Measurements from ENCODE around the gene DHRS1. TPM values are rescaled to one million over a fixed set of nuclear protein-coding genes. Genes with fewer than 3 reads are reported as not detected.

DHRS1 gene
- total RNA-seq, 1 donor from 2014 or later, result 26.5 TPM

DNA sequence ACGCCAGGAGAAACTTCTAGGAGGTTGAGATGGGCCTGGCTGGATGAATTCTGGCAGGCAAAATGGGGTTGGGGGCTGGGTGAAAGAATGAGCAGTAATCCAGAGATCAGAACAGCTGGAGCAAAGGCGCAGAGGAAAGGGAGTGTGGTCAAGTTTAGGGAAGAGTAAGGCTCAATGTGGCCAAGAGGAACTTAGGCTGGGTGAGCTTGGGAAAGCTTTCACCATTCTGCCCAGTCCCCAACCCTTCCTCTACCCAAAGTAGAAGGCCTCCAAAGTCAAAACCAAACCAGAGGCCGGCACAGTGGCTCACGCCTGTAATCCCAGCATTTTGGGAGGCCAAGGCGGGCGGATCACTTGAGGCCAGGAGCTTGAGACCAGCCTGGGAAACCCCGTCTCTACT is 17.9 kb downstream of the DHRS1 start:
- Histone ChIP-seq H2AFZ (ENCODE audit: low read depth, low read length) (no peak overlapping the region), H3K27me3 (ENCODE audit: insufficient read depth, low read length) (no peaks in the 10 kb centered on the region), H3K36me3 (ENCODE audit: insufficient read depth, low read length) (no peaks in the 10 kb centered on the region), H3K27ac (ENCODE audit: low read depth, low read length) (no peak overlapping the region), H3K4me3 (ENCODE audit: insufficient read depth, low read depth, low read length) (no peak overlapping the region), H4K20me1 (ENCODE audit: insufficient read depth, low read length) (peaks cover 18% of the 10 kb centered on the region), H3K9me3 (ENCODE audit: insufficient read depth, low read depth, low read length) (no peaks in the 10 kb centered on the region), H3K4me1 (ENCODE audit: insufficient read depth, low read length) (no peaks in the 10 kb centered on the region), H3K79me2 (ENCODE audit: insufficient read depth, low read length) (no peaks in the 10 kb centered on the region), H3K4me2 (ENCODE audit: low read length) (no peak overlapping the region), H3K9ac (ENCODE audit: low read length) (no peak overlapping the region)
- no peak overlapping the region for H3K27ac Mint-ChIP-seq (ENCODE audit: unreplicated experiment)
- H3K9me3 Mint-ChIP-seq (ENCODE audit: unreplicated experiment), result no peaks in the 10 kb centered on the region
- DNase-seq (ENCODE audit: low read depth) (no peak), FAIRE-seq (no peak)
- no peak overlapping the region for H3K4me3 Mint-ChIP-seq (ENCODE audit: unreplicated experiment)
- peaks cover 20% of the 10 kb centered on the region for H3K36me3 Mint-ChIP-seq (ENCODE audit: low read depth, unreplicated experiment)
- no peaks in the 10 kb centered on the region for H3K27me3 Mint-ChIP-seq (ENCODE audit: low read depth, unreplicated experiment)
- H3K4me1 Mint-ChIP-seq (ENCODE audit: low read depth, unreplicated experiment), result peaks cover 12% of the 10 kb centered on the region
- TF ChIP-seq CTCF (IDR thresholded peaks at IDR 0.05; ENCODE audit: insufficient read depth, low read depth, low read length), result no peak
- TF ChIP-seq EZH2 (IDR thresholded peaks at IDR 0.05; ENCODE audit: insufficient read depth, low read length), result no peak

GRCh38 chr14:24280797-24281460 is 18.7 kb downstream of the DHRS1 start:
- FAIRE-seq (no peak), DNase-seq (ENCODE audit: low read depth) (no peak)
- Histone ChIP-seq H3K79me2 (ENCODE audit: insufficient read depth, low read length) (no peaks in the 10 kb centered on the region), H3K4me2 (ENCODE audit: low read length) (no peak overlapping the region), H2AFZ (ENCODE audit: low read depth, low read length) (no peak overlapping the region), H3K9ac (ENCODE audit: low read length) (no peak overlapping the region), H3K27ac (ENCODE audit: low read depth, low read length) (no peak overlapping the region), H3K9me3 (ENCODE audit: insufficient read depth, low read depth, low read length) (no peaks in the 10 kb centered on the region), H3K4me1 (ENCODE audit: insufficient read depth, low read length) (no peaks in the 10 kb centered on the region), H3K27me3 (ENCODE audit: insufficient read depth, low read length) (no peaks in the 10 kb centered on the region), H3K36me3 (ENCODE audit: insufficient read depth, low read length) (no peaks in the 10 kb centered on the region), H4K20me1 (ENCODE audit: insufficient read depth, low read length) (peaks cover 18% of the 10 kb centered on the region), H3K4me3 (ENCODE audit: insufficient read depth, low read depth, low read length) (no peak overlapping the region)
- Mint-ChIP-seq H3K27ac (ENCODE audit: unreplicated experiment) (peak overlapping the region; percentile 84), H3K4me3 (ENCODE audit: unreplicated experiment) (peak overlapping the region; percentile 16), H3K4me1 (ENCODE audit: low read depth, unreplicated experiment) (peaks cover 12% of the 10 kb centered on the region), H3K36me3 (ENCODE audit: low read depth, unreplicated experiment) (peaks cover 20% of the 10 kb centered on the region), H3K9me3 (ENCODE audit: unreplicated experiment) (no peaks in the 10 kb centered on the region), H3K27me3 (ENCODE audit: low read depth, unreplicated experiment) (no peaks in the 10 kb centered on the region)
- TF ChIP-seq CTCF (IDR thresholded peaks at IDR 0.05; ENCODE audit: insufficient read depth, low read depth, low read length) (no peak), EZH2 (IDR thresholded peaks at IDR 0.05; ENCODE audit: insufficient read depth, low read length) (no peak)

All from astrocyte (in vitro differentiated cells and primary cell).